HG03175 (cell line): Measurements from ENCODE around the gene PRPS1.
"Not testable (repeated sequence)": the region's sequence is repeated elsewhere in the genome, so short reads cannot be mapped to it uniquely, and the experiment has no call there.

Experiments used
- ATAC-seq: cut with Tn5 transposase; IDR thresholded peaks from one replicate; pipeline ENCODE4 v1.9.1; 2021; ENCODE audit warnings: mild to moderate bottlenecking, moderate library complexity; ENCODE audit not compliant: unreplicated experiment

PRPS1 gene

DNA sequence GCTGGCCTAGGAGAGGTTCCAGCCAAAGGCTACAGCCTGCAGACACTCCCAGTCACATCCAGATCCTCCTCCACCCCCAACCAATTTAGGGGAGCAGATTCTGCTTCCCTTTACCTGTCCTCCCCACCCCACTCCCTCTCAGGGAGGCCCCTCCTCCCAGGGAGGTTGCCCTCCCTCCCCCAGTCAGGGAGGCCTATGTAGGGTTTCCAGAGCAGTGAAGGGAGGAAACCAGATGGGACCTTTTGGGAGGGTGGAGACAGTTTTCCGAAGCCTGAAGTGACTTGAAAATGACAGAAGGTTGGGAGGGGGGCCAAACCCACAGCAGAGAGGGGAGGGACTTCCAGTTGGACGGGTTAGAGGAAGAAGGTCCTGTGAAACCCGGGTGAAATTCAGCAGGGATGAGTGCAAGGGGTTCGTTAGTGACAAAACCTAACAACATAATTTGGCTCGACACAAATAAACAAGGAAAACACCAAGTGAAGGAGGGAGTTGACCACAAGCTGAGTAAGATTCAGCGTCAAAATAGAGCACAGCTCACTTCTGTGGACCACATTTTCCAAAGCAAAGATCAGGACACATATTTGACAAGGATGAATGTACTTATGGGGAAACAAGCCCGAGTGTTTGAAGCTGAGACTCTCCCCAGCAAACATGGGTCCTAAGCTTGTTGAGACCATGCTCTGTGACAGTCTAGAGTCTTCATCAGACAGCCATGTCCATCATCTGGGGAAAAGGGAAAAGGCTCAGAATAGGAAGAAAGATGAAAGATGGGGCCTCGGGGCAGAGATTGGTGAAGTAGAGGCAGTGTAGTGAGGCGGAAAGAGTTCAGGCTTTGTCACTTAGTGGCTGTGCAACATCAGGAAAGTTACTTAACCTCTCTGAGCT, 46.4 kb downstream of the PRPS1 start:
- peak; percentile 17 for ATAC-seq

DNA sequence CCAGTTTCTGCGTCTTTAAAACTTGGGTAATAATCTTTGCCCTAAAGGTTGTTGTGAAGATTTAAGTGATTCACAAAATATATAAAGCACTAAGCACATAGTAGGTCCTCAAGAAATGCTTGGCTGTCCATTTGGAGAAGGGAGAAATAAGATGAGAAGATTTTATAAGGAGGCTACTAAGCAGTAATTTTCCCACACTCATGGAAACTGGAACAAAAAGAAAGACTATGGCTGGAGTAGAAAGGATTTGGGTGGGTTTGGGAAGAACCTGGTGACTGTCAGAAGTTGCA, 47.0 kb downstream of the PRPS1 start:
- ATAC-seq = no peak

DNA sequence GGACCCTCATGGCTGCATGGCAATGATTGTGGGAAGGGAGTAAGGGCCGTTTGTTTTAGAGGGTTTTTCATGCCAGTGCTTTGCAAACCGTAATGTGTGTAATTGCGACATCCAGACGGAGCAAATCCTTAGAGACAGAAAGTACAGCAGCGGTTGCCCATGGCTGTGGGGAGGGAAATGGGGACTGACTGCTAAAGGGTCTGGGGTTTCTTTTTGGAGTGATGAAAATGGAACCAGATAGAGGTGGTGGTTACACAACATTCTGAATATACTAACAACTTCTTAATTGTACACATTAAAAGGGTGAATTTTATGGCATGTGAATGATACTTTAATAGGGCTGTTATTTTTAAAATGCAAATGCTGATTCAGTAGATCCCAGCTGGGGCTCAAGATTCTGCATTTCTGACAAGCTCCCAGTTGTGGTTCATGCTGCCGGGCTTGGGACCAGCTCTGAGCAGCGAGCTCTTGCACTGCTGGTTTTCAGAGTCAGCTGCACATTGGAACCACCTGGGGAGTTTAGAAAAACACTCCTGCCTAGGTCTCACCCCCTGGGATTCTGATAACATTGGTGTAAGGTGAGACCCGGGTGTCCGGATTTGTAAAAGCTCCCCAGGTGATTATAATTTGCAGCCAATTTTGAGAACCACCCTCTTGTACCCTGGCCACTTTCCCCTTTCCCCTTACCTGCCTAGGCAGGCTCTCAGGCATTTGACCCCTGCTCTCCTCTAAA, 47.7 kb downstream of the PRPS1 start:
- no peak for ATAC-seq

DNA sequence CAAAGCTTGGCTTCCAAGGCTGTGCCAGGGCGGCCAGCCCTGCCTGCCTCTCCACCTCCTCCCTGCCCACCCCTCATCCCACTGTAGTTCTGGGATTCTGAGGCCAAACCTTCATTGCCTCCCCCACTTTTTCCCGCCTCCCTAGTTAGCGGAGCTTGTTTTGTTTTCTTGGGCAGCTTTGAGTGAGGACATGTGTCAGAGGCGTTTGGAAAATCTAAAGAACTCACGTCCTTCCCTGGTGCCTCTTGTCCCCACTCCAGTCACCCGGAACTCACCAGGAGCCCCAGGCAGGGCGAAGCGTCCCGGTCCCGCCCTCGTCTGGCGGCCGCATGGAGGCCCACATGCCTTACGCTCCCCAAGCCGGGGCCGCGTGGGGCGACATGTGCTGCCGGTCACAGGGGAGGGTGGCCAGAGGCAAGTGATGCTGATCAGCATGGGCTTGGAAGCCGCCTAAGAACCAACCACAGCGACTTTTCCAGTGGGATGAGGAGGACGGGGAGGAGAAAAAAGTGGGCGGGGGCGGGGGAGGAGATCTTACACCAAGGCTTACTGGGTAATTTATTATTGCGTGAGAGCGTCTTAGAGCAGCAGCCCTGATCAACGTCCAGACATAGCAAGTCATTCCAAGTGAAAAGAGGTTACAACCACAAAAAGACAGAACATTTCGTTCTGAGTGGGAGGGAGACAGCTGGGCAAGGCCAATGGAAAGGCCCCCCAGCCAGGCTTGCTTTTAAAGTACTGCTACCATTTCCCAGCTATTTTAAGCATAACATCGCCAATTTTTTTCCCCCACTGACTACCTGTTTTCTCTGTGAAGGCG, 48.5 kb downstream of the PRPS1 start:
- no peak for ATAC-seq

DNA sequence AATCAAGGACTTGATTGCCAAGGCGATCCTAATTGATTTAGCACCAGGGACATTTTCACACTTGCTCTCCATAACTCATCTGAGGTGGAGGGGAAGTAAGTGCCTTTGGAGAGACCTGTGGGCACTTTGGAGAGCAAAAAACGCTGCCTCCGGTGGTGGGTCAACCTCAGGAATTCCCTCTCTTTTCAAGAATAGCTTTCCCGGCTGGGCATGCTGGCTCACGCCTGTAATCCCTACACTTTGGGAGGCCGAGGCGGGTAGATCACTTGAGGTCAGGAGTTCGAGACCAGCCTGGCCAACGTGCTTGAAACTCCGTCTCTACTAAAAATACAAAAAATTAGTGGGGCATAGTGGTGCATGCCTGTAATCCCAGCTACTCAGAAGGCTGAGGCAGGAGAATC, 49.2 kb downstream of the PRPS1 start:
- no peak for ATAC-seq

DNA sequence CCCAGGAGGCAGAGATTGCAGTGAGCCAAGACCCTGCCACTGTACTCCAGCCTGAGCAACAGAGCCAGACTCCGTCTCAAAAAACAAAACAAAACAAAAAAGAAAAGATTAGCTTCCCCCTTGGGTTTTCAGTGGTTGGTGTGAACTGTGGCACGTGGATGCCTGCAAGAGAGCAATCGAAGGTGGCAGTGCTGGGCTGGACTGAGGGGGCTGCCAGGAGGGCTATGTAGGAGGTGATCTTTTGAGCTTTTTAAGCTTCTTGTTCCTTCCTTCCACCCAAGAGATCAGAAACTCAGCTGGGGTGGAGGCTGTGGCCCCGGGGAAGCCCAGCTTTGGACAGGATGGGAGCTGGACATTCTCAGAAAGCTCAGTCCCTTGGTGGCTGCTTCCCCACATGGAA, 49.6 kb downstream of the PRPS1 start:
- no peak for ATAC-seq

DNA sequence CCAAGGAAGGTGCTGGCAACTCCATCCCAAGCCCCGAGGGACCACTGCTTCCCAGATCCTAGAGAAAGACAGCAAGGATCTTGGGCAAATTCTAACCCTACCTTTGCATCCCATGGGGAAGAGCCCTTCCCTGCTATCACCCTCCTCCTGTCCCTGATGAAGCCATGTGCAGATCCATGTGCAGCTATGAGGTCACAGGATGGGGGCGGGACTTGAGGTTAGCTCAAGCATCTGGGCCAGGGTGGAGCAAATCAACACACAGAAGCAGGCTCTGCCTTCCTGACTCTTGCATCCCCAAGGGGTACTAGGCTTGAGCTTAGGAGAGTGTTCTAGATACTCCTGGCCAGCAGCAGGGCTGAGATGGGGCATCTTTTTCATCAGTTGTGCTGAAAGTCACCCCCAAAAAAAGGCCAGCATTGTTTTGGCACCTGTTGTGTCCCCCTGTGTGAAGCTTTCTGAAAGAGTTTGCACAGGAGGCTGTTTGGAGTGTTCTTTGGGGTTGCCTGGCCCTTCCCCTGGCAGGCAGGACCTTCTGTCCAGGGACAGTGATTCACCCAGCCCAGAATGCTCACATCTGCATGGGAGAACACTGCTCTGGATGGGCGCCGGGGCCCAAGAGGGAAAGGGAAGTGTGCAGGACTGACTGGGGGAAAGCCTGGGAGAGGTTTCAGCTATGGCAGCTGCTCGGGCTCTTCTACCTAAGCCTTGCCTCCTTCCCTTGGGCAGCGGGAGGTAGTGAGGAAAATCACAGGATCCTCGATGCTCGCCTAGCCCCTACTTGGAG, 50.8 kb downstream of the PRPS1 start:
- peak; percentile 18 for ATAC-seq

DNA sequence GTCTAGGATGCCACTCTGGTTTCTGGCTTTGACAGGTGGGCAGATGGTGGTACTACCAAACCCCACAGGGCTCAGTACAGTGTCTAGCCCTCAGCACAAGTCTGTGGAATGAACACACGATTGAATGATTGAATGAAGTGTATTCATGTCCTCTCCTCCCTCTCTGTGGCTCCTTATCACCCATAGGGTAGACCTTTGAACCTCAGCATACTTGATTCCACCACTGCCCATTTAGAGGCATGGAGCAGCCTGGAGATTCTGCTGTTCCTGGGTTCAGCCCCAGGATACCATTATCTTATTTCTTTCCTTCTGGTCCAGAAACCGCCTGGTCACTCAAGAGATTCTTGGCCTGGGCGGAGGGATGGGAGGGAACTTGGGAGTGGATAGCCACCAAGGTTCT, 53.9 kb downstream of the PRPS1 start:
- no peak for ATAC-seq

DNA sequence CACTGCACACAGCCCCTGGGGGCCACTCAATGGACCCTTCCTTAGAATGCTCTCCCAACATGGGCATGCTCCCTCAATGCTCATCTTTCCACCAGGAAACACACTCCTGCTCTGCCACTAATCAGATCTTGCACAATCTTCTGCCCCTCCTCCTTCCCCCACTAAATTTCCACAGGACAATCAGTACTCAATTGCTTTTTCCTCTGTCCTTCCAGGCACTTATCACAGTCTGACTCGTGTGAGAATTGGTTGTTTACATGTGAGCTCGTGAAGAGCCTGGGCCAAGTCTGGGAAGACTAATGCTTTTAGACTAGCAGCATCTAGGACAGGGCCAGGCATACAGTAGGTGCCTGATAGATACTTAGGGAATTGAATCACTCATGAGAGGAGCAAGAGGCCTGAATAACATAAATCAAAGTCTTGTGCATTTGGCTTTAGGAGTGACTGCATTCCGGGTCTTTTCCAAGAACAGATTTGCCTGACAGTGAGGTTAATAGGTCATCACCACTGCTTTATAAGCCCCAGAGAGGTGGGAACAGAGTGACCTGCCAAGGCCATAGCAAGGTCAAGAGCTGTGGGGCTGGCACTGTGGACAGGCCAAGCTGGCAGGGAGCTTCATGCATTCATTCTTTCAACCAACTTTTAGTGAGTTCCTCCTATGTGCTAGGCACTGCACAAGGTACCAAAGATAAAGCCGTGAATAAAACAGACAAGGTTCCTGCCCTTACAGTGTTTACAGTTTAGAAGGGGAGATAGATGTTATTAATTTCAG, 55.0 kb downstream of the PRPS1 start:
- no peak for ATAC-seq

DNA sequence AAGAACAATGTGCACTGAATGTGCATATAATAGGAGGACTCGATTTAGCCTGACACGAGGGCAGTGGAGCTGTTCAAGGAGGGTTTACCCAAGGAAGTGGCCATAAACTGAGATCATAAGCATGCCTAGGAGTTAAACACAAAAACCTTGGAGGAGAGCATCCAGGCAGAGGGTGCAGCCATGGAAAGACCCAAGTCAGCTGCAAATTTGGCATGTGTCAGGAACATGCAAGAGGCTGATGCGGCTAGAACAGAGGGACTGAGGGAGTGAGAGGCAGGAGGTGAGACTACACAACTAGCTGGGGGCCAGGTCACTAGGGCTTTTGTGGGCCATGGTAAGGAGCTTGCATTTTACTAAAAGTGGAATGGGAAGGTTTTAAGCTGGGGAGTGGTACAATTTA, 55.6 kb downstream of the PRPS1 start:
- ATAC-seq = no peak

DNA sequence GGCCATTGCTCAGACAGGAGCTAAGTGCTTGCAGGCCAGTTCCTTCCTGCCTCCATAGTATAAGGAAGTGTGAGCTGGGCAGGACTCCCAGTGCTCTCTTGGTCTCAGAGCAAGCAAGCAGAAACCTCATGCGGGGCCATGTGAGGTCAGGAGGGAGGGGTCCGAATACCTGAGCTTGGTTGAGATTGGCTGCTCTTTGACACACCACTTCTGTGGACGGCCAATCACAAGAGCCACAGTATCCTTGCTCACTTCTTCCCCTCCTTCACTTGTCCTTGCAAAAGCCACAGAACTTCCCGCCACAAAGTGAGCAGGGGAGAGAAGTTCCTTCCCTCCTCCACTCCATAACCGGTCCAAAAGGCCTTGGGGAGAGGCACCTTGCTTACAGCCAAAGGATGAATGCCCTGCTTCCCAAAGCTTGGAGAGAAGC, 56.7 kb downstream of the PRPS1 start:
- ATAC-seq = peak; percentile 95

DNA sequence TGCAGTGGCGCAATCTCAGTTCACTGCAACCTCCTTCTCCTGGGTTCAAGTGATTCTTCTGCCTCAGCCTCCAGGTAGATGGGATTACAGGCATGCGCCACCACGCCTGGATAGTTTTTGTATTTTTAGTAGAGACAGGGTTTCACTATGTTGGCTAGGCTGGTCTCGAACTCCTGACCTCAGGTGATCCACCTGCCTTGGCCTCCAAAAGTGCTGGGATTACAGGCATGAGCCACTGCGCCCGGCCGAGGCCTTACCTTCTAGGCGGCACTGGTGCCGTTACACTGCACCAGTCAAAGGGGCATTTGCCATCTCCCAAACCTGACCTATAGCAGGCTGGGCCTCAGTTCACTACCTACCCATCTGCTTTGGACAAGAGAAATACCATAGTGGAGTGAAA, 57.3 kb downstream of the PRPS1 start:
- not testable (repeated sequence) for ATAC-seq

DNA sequence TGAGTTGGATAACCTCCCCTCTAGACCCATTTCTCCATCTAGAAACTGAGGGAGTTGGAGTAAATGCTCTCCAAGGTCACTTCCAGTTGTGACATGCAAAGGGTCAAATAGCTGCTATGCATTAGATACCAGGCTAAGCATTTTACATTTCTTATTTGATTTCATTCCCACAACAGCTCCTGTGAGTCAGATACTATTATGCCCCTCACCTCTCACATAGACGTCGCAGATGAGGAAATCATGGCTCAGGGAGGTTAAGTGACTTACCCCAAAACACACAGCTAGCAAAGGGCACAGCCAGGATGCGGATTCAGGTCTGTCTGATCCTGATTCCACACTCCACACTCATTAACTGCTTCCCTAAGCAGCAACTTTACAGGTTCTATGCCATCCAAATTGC, 57.7 kb downstream of the PRPS1 start:
- no peak for ATAC-seq

DNA sequence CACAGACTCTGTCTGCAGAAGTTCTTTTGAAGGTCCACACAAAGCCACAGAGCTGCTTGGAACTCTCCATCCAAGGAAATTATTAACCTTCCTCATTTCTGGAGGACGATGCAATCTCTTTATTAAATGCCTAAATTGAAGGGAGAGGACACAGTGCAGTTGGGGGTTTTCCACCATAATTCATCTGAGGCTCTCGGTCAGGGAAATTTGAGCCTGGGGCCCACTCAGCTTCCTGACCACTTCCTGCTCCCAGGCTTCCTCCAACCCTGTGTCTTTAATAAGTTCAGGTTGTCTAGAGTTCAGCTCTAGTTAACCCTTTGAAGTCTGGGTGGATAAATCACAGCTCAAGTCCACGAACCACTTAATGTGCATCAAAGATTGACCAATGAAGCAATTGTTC, 58.5 kb downstream of the PRPS1 start:
- ATAC-seq = no peak

DNA sequence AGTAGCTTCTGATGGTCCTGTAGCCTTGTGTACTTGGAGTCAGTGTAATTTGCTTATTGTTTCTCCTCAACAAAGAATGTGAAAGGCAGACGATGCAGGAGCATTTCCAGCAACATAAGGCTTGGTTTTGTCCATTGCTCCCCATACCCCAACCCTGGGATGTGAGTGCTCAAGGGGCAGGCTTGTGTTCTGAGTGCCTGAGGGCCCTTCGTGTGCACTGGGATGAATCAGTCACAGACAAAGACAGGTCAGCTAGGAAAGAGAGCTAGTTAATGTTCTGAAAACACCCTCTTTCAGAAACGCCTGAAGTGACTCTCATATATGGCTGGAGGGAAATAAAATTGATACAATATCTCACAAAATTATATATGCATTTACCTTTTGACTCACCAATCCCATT, 59.1 kb downstream of the PRPS1 start:
- ATAC-seq = no peak

DNA sequence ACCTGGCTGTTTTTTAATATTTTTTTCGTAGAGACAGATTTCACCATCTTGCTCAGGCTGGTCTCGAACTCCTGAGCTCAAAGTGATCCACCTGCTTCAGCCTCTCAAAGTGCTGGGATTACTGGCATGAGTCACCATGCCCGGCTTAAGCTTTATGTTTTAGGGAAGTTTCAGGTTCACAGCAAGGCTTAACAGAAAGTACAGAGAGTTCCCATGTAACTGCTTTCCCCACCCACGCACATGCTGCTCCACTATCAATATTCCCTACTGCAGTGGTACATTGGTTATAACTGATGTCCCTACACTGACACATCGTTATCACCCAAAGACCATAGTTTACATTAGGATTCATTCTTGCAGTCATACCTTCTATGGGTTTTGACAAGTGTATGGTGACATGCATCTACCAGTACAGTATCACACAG, 62.7 kb downstream of the PRPS1 start:
- no peak for ATAC-seq

DNA sequence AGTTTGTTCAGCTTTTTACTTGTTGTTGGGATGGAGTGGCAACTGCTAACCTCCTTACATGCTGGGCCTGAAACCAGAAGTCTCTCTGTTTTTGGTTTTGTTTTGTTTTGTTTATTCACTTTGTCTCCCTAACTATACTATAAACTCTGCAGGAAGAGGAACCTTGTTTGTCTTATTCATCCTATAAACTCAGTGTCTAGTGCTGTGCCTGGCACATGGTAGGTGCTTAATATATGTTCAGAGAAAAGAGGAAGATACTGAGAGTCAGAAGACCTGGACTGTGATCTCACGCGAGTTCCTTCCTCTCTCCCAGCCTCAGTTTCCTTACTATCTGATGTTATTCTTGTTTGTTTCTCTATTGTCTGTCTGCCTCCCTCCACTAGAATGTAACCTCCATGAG, 71.3 kb downstream of the PRPS1 start:
- no peak for ATAC-seq

DNA sequence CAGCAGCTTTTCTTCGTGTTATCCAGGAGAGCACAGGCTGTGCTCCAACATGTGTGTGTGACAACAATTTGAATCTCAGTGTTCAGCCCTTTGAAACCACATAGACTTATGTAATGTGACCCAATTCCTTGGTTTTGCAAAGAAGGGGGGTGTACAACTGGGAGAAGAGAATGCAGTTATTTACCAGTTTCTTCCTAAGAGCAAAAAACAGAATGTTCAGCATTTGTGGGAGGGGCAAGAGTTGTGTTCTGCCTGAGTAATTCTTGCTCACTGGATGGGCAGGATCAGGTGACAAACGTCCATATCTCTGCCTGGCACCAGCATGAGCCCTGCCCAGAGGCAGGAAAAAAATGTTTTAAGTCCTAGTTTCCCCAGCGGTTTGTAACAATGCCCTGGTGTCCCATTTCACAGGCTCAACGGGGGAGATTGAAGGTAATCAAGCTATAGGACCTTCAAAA, 72.0 kb downstream of the PRPS1 start:
- ATAC-seq = no peak
